Cortex of kidney (tissue), 1 donor: ENCODE data around the gene TUBB3.
"Not testable (repeated sequence)": the region's sequence is repeated elsewhere in the genome, so short reads cannot be mapped to it uniquely, and the experiment has no call there.

ENCODE experiments used
- DNase-seq: peaks from one replicate; lab custom pipeline; 2025; lab: John Stamatoyannopoulos, UW

Gene TUBB3

DNA sequence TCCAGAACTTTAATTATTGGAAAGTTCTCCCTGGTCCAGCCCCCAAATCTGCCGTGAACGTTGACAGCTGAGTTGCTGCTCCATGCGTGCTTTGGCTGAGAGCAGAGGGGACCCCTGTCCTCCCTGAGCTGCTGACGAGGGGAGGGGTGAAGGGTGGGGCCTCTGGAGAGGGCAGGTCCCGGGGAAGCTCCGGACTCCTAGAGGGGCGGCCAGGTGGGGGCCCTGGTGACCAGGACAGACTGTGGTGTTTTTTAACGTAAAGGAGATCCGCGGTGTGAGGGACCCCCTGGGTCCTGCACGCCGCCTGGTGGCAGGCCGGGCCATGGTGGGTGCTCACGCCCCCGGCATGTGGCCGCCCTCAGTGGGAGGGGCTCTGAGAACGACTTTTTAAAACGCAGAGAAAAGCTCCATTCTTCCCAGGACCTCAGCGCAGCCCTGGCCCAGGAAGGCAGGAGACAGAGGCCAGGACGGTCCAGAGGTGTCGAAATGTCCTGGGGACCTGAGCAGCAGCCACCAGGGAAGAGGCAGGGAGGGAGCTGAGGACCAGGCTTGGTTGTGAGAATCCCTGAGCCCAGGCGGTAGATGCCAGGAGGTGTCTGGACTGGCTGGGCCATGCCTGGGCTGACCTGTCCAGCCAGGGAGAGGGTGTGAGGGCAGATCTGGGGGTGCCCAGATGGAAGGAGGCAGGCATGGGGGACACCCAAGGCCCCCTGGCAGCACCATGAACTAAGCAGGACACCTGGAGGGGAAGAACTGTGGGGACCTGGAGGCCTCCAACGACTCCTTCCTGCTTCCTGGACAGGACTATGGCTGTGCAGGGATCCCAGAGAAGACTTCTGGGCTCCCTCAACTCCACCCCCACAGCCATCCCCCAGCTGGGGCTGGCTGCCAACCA is 4.4 kb upstream of the TUBB3 start, which contains the start of gene MC1R:
Gene MC1R, plus strand, starts transcription at position 410 of the 895 bp plus-strand sequence. Its CDS starts 397 bp downstream, at position 807.
- no peak for DNase-seq

- DNase-seq: no peak
Measured at GRCh38 chr16:89919535-89920406, 3.4 kb upstream of the TUBB3 start.

GRCh38 chr16:89920723-89921122 is 2.4 kb upstream of the TUBB3 start:
- no peak for DNase-seq

DNA sequence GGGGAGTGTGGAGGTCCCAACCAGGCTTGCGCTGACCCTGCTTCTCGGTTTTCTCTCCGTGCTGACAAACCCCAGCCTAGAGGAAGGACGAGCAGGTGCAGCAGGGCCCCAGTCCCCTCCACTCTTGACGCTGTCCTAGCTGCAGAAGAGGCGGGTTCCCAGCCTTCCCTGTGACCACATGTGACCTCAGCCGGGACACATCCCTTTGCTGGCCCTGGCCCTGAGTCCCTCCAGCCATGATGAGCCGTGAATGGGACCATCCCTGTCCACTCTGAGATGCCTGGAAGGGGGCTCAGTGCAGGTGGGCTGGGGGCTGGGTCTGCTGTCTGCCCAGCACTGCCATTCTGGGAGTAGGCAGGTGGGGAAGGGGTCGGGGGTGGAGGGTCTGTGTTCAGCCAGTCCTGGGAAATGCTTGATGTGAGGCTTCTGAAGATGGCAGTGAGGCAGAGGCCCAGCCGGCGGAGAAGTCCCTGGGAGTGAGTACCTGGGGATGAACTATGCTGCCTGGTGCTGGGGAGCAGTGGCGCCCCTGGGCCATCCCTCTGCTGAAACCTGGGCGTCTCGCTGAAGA is 1.9 kb upstream of the TUBB3 start:
- no peak for DNase-seq

DNA sequence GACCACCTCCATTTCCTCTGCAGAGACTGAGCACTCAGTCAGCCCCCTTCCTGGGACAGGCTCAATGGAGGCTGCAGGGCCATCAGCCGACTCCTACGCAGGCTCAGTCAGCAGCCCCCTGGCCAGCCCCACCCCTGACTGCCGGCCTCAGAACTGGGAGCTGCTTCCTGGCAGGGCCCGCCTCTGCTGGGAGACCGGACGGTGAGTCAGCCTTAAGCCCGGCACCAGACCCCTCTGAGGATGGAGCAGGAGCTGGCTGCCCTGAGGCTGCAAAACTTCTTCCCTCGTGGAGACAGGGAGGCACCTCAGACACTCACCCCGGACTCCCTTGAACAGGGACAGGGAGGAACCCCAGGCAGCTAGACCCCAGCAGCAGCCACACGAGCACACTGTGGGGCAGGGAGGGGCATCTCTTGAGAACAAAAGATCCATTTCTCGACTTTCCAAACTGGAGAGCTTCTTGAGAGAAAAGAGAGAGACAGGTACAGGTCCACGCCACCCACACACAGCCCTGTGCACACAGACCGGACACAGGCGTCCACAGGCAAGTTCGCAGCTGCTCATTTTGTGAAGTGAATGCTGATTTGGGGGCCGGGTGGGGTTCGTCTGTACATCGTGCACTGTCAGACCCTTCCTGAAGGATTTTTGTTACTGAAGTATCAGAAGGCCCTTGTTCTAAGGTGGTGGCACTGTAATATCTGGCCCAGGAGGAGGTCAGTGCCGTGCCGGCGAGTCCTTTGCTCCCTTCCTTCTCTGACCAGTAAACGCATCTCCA is 1.3 kb upstream of the TUBB3 start:
- DNase-seq: no peak

DNA sequence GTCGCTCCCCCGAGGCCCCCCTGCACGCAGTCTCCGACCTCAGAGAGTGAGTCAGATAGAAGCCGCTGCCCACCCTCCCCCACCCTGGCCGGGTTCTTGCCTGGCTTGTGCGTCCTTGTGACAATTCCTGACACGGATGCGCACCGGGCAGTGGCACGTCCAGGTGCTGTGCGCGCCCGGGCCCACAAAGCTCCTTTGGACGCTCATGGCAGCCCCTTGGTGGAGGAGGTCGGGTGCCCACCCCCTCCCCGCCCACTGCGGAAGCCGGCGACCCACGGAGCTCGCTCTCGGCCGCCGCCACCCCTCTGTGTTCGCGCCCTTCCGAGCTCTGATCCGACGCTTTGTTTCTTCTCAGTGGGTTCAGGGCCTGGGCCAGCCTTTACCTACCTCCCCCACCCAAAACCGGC is 662 bp upstream of the TUBB3 start:
- no peak for DNase-seq

DNA sequence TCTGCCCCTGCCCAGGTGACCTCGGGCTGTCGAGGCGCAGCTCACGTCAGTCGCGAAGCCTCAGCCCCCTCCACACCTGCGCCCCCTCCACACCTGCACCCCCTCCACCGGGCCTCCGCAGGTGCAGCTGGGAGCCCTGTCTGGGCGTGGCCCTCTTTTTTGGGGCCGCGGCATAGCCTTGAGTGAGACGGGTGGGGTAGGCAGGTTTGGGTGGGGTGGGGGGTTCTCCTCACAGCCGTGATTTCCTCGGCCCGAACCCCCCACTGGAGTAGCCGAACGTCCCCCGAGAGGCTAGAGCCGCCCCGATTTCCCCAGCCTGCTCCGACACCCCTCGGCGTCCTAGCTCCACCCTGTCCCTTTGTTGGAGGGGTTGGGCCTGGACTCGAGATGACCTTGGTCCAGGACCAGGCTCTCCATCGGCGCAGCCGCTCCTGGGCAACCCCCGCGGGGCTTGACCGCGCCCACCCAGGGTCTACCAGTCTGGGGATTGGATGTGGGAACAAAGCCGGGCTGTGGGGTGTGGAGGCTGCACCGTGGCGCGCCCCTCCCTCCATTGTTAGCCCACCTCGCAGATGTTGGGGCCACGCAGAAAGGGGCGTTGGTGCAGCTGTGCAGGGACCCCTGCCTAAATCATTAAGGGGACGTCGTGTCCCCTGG is 626 bp downstream of the TUBB3 start:
- DNase-seq: no peak

- no peak for DNase-seq
Measured at GRCh38 chr16:89924297-89924924, 1.3 kb downstream of the TUBB3 start.

DNA sequence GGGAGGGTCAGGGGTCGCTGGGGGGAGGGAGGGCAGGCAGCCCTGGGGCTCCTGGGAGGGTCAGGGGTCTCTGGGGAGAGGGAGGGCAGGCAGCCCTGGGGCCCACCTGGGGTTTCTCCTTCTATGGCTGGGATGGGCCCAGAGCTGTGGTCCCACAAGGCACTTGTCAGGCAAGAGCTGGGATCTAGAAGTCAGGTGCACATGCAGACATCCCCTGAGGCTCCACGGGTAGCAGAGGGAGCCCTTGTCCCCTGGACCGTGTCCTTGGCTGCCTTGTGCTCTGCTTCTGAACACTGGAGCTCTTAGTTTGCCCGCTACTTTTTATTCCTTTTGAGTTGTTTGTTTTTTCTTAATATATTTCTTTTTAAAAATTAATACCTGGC is 1.8 kb downstream of the TUBB3 start:
- no peak for DNase-seq

- no peak for DNase-seq
Measured at GRCh38 chr16:89925596-89926079, 2.5 kb downstream of the TUBB3 start.

- DNase-seq: no peak
Measured at GRCh38 chr16:89931305-89931896, 8.3 kb downstream of the TUBB3 start.

DNA sequence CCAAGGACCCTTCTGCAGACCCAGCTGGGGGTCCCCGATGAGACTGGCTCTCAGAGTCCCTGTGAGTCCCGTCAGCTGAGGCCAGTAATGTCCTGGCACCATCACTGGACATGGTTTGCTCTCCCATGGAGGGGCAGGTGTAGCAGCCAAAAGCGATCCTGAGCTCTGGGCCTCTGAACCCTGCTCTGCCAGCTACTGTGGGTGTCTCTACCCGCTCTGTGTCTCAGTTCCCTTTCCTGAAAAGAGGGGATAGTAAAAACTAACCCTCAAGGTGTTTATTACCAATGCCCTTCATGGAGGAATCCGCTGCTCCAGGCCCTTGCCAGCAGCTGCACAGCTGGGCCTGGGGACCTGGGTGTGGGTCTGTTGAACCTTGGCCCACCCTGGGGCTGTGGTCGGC is 8.8 kb downstream of the TUBB3 start:
- DNase-seq: no peak

DNA sequence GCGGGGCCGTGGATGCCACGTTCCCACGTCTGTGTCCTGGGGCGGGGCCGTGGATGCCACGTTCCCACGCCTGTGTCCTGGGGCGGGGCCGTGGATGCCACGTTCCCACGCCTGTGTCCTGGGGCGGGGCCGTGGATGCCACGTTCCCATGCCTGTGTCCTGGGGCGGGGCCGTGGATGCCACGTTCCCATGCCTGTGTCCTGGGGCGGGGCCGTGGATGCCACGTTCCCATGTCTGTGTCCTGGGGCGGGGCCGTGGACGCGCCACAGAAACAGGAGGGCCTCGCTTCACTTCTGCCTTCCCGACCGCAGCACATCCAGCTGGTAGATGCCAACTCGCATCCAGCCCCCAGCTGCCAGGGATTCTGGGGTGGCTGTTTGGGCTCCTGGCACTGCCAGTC is 10.9 kb downstream of the TUBB3 start:
- DNase-seq: not testable (repeated sequence)

DNA sequence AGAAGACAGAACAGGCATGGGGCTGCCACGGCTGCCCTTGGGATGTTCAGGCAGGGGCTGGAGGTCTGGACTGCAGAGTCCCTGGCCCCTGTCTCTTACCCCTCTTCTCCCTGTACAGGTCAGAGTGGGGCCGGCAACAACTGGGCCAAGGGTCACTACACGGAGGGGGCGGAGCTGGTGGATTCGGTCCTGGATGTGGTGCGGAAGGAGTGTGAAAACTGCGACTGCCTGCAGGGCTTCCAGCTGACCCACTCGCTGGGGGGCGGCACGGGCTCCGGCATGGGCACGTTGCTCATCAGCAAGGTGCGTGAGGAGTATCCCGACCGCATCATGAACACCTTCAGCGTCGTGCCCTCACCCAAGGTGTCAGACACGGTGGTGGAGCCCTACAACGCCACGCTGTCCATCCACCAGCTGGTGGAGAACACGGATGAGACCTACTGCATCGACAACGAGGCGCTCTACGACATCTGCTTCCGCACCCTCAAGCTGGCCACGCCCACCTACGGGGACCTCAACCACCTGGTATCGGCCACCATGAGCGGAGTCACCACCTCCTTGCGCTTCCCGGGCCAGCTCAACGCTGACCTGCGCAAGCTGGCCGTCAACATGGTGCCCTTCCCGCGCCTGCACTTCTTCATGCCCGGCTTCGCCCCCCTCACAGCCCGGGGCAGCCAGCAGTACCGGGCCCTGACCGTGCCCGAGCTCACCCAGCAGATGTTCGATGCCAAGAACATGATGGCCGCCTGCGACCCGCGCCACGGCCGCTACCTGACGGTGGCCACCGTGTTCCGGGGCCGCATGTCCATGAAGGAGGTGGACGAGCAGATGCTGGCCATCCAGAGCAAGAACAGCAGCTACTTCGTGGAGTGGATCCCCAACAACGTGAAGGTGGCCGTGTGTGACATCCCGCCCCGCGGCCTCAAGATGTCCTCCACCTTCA is 11.7 kb downstream of the TUBB3 start:
- DNase-seq: no peak

DNA sequence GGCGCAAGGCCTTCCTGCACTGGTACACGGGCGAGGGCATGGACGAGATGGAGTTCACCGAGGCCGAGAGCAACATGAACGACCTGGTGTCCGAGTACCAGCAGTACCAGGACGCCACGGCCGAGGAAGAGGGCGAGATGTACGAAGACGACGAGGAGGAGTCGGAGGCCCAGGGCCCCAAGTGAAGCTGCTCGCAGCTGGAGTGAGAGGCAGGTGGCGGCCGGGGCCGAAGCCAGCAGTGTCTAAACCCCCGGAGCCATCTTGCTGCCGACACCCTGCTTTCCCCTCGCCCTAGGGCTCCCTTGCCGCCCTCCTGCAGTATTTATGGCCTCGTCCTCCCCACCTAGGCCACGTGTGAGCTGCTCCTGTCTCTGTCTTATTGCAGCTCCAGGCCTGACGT is 12.5 kb downstream of the TUBB3 start:
- DNase-seq: not testable (repeated sequence)

GRCh38 chr16:89936034-89936433 is 12.9 kb downstream of the TUBB3 start:
- DNase-seq: no peak

- no peak for DNase-seq
Measured at GRCh38 chr16:89936508-89936907, 13.4 kb downstream of the TUBB3 start.

- DNase-seq: no peak
Measured at GRCh38 chr16:89936981-89937380, 13.8 kb downstream of the TUBB3 start.
